Measurements from ENCODE around the gene PDE4B. TPM values are rescaled to one million over a fixed set of nuclear protein-coding genes. Genes with fewer than 3 reads are reported as not detected.

PDE4B gene
- polyA plus RNA-seq, 4 donors = 1.1 to 5.2 (median 3.7) TPM

DNA sequence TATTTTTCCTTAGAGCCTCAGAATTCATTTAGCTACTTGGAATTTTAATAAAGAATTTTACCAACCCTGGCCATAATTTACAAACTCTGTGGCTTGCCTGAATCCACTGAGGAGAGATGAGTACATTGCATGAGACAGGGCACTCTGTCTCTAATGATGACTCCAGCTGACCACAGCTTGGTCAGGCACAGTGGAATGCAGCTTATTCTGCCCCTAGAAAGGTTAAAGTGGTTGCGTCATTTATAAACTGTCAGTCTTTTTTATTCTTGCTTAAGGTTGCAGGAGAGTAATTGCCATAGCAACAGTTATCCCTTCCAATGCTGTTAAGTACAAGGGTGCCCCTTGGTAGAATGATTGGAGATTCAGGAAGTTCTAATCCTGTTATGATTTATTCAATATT is 28.3 kb downstream of the PDE4B start:
- Histone ChIP-seq H3K4me3 (ENCODE audit: low read depth in 1 of 3, low read length in 3 of 3) (no peak overlapping the region), H3K9me3 (ENCODE audit: control insufficient read depth in 2 of 2, insufficient read depth in 1 of 2, low read depth in 1 of 2, low read length in 1 of 2) (no peaks in the 10 kb centered on the region), H3K4me1 (ENCODE audit: control insufficient read depth in 3 of 3, insufficient read depth in 2 of 3, low read depth in 1 of 3, low read length in 2 of 3) (no peaks in the 10 kb centered on the region), H3K36me3 (ENCODE audit: control insufficient read depth in 3 of 3, insufficient read depth in 2 of 3, low read depth in 1 of 3, low read length in 3 of 3) (no peaks in the 10 kb centered on the region), H3K27ac (ENCODE audit: low read depth in 1 of 3, low read length in 2 of 3) (no peak overlapping the region), H3K27me3 (ENCODE audit: control insufficient read depth in 3 of 3, insufficient read depth in 3 of 3, low read length in 3 of 3) (no peaks in the 10 kb centered on the region)
- WGBS, 3 donors = 84 to 94% (median 94%) methylated on average over 1 of the region's 1 CpG
- FAIRE-seq = no peak
- no peak for DNase-seq

- H3K27ac ChIP-seq (ENCODE audit: low read depth in 1 of 3, low read length in 2 of 3) = no peak overlapping the region
Observed at GRCh38 chr1:65821386-65821785, 28.7 kb downstream of the PDE4B start.

DNA sequence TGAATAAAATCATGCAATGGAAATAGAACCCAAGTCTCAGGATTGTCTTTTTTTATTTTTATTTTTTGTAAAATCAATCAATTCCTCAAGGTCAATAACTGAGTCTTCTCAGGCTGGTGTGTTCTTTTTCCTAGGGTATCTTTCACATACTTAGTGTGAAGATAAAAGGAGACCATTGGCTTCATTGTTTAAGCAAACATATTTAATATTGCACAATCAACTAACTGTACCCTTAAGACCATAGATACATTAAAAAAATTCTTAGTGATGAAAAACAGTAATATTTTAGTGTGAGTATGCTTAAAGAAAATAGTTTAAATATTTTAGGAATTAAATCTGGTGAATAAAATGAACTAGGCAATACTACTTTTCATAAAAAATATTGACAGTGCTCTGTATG is 31.4 kb downstream of the PDE4B start:
- Histone ChIP-seq H3K27me3 (ENCODE audit: control insufficient read depth in 3 of 3, insufficient read depth in 3 of 3, low read length in 3 of 3) (no peaks in the 10 kb centered on the region), H3K36me3 (ENCODE audit: control insufficient read depth in 3 of 3, insufficient read depth in 2 of 3, low read depth in 1 of 3, low read length in 3 of 3) (no peaks in the 10 kb centered on the region), H3K4me1 (ENCODE audit: control insufficient read depth in 3 of 3, insufficient read depth in 2 of 3, low read depth in 1 of 3, low read length in 2 of 3) (no peaks in the 10 kb centered on the region), H3K27ac (ENCODE audit: low read depth in 1 of 3, low read length in 2 of 3) (no peak overlapping the region), H3K4me3 (ENCODE audit: low read depth in 1 of 3, low read length in 3 of 3) (no peak overlapping the region), H3K9me3 (ENCODE audit: control insufficient read depth in 2 of 2, insufficient read depth in 1 of 2, low read depth in 1 of 2, low read length in 1 of 2) (no peaks in the 10 kb centered on the region)
- no peak for DNase-seq
- FAIRE-seq = no peak

More at GRCh38 chr1:65821386-65821785, 28.7 kb downstream of the PDE4B start:
- no peaks in the 10 kb centered on the region for H3K36me3 ChIP-seq (ENCODE audit: control insufficient read depth in 3 of 3, insufficient read depth in 2 of 3, low read depth in 1 of 3, low read length in 3 of 3)
- no peak overlapping the region for H3K4me3 ChIP-seq (ENCODE audit: low read depth in 1 of 3, low read length in 3 of 3)
- H3K9me3 ChIP-seq (ENCODE audit: control insufficient read depth in 2 of 2, insufficient read depth in 1 of 2, low read depth in 1 of 2, low read length in 1 of 2) = no peaks in the 10 kb centered on the region
- no peak for FAIRE-seq
- no peaks in the 10 kb centered on the region for H3K27me3 ChIP-seq (ENCODE audit: control insufficient read depth in 3 of 3, insufficient read depth in 3 of 3, low read length in 3 of 3)
- no peaks in the 10 kb centered on the region for H3K4me1 ChIP-seq (ENCODE audit: control insufficient read depth in 3 of 3, insufficient read depth in 2 of 3, low read depth in 1 of 3, low read length in 2 of 3)
- no peak for DNase-seq

- H3K4me3 ChIP-seq (ENCODE audit: low read depth in 1 of 3, low read length in 3 of 3) = no peak overlapping the region
- no peaks in the 10 kb centered on the region for H3K27me3 ChIP-seq (ENCODE audit: control insufficient read depth in 3 of 3, insufficient read depth in 3 of 3, low read length in 3 of 3)
- no peaks in the 10 kb centered on the region for H3K9me3 ChIP-seq (ENCODE audit: control insufficient read depth in 2 of 2, insufficient read depth in 1 of 2, low read depth in 1 of 2, low read length in 1 of 2)
- DNase-seq (no peak), FAIRE-seq (no peak)
- no peaks in the 10 kb centered on the region for H3K4me1 ChIP-seq (ENCODE audit: control insufficient read depth in 3 of 3, insufficient read depth in 2 of 3, low read depth in 1 of 3, low read length in 2 of 3)
- no peak overlapping the region for H3K27ac ChIP-seq (ENCODE audit: low read depth in 1 of 3, low read length in 2 of 3)
- 76 to 88% (median 82%) methylated on average over 1 of the region's 1 CpG for WGBS, 3 donors
- H3K36me3 ChIP-seq (ENCODE audit: control insufficient read depth in 3 of 3, insufficient read depth in 2 of 3, low read depth in 1 of 3, low read length in 3 of 3) = no peaks in the 10 kb centered on the region
Observed at GRCh38 chr1:65825741-65826140, 33.0 kb downstream of the PDE4B start.

DNA sequence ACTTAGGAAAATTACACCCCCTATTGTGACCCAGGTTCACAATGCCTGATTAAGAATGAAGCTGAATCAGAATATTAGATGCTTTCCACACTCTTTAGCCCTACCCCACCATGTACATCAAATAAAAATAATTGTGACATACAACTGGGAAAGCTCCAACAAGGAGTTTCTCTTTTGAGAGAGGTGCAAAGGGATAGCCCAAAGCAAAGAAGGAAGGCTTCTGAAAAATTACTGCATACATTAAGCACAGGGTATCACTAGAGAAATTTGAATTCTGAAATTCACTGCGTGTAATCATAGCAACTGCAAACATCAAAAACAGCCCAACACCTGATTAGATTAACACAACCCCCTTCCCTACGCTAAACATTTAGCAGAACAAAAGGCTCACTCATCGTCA is 34.1 kb downstream of the PDE4B start:
- Histone ChIP-seq H3K36me3 (ENCODE audit: control insufficient read depth in 3 of 3, insufficient read depth in 2 of 3, low read depth in 1 of 3, low read length in 3 of 3) (no peaks in the 10 kb centered on the region), H3K27ac (ENCODE audit: low read depth in 1 of 3, low read length in 2 of 3) (no peak overlapping the region), H3K27me3 (ENCODE audit: control insufficient read depth in 3 of 3, insufficient read depth in 3 of 3, low read length in 3 of 3) (no peaks in the 10 kb centered on the region), H3K9me3 (ENCODE audit: control insufficient read depth in 2 of 2, insufficient read depth in 1 of 2, low read depth in 1 of 2, low read length in 1 of 2) (no peaks in the 10 kb centered on the region), H3K4me1 (ENCODE audit: control insufficient read depth in 3 of 3, insufficient read depth in 2 of 3, low read depth in 1 of 3, low read length in 2 of 3) (no peaks in the 10 kb centered on the region), H3K4me3 (ENCODE audit: low read depth in 1 of 3, low read length in 3 of 3) (no peak overlapping the region)
- DNase-seq (no peak), FAIRE-seq (no peak)
- 34 to 71% (median 51%) methylated on average over 3 of the region's 3 CpGs for WGBS, 3 donors

DNA sequence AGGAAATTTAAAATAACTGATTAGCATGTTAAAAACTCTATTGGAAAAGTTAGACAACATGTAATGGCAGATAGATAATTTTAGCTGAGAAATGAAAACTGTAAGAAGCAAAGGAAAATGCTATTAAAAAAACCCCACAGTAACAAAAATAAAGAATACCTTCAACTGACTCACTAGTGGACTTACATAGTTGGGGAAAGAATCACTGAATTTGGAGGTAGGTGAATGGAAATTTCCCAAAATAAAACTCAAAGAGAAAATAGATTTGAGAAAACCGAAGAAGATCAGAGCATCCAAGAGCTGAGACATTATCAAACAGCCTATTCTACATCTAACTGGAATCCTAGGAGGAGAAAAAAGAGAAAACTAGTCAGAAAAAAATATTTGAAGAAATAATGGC is 34.7 kb downstream of the PDE4B start:
- FAIRE-seq (no peak), DNase-seq (no peak)
- no peaks in the 10 kb centered on the region for H3K9me3 ChIP-seq (ENCODE audit: control insufficient read depth in 2 of 2, insufficient read depth in 1 of 2, low read depth in 1 of 2, low read length in 1 of 2)
- H3K27ac ChIP-seq (ENCODE audit: low read depth in 1 of 3, low read length in 2 of 3) = no peak overlapping the region
- H3K36me3 ChIP-seq (ENCODE audit: control insufficient read depth in 3 of 3, insufficient read depth in 2 of 3, low read depth in 1 of 3, low read length in 3 of 3) = no peaks in the 10 kb centered on the region
- H3K4me1 ChIP-seq (ENCODE audit: control insufficient read depth in 3 of 3, insufficient read depth in 2 of 3, low read depth in 1 of 3, low read length in 2 of 3) = no peaks in the 10 kb centered on the region
- WGBS, 3 donors = 82 to 94% (median 86%) methylated on average over 1 of the region's 1 CpG
- no peaks in the 10 kb centered on the region for H3K27me3 ChIP-seq (ENCODE audit: control insufficient read depth in 3 of 3, insufficient read depth in 3 of 3, low read length in 3 of 3)
- no peak overlapping the region for H3K4me3 ChIP-seq (ENCODE audit: low read depth in 1 of 3, low read length in 3 of 3)

GRCh38 chr1:65830306-65830705 is 37.6 kb downstream of the PDE4B start:
- Histone ChIP-seq H3K4me1 (ENCODE audit: control insufficient read depth in 3 of 3, insufficient read depth in 2 of 3, low read depth in 1 of 3, low read length in 2 of 3) (no peaks in the 10 kb centered on the region), H3K4me3 (ENCODE audit: low read depth in 1 of 3, low read length in 3 of 3) (no peak overlapping the region), H3K27me3 (ENCODE audit: control insufficient read depth in 3 of 3, insufficient read depth in 3 of 3, low read length in 3 of 3) (no peaks in the 10 kb centered on the region), H3K27ac (ENCODE audit: low read depth in 1 of 3, low read length in 2 of 3) (no peak overlapping the region), H3K9me3 (ENCODE audit: control insufficient read depth in 2 of 2, insufficient read depth in 1 of 2, low read depth in 1 of 2, low read length in 1 of 2) (no peaks in the 10 kb centered on the region), H3K36me3 (ENCODE audit: control insufficient read depth in 3 of 3, insufficient read depth in 2 of 3, low read depth in 1 of 3, low read length in 3 of 3) (no peaks in the 10 kb centered on the region)
- FAIRE-seq = no peak
- DNase-seq = peak in 1 of 2 donors; percentile 8
- WGBS, 3 donors = 21 to 52% (median 42%) methylated on average over 1 of the region's 1 CpG

- no peaks in the 10 kb centered on the region for H3K4me1 ChIP-seq (ENCODE audit: control insufficient read depth in 3 of 3, insufficient read depth in 2 of 3, low read depth in 1 of 3, low read length in 2 of 3)
- FAIRE-seq (no peak), DNase-seq (no peak)
- H3K4me3 ChIP-seq (ENCODE audit: low read depth in 1 of 3, low read length in 3 of 3) = no peak overlapping the region
- WGBS, 3 donors = 53 to 70% (median 56%) methylated on average over 3 of the region's 3 CpGs
- H3K27ac ChIP-seq (ENCODE audit: low read depth in 1 of 3, low read length in 2 of 3) = no peak overlapping the region
- no peaks in the 10 kb centered on the region for H3K27me3 ChIP-seq (ENCODE audit: control insufficient read depth in 3 of 3, insufficient read depth in 3 of 3, low read length in 3 of 3)
- H3K36me3 ChIP-seq (ENCODE audit: control insufficient read depth in 3 of 3, insufficient read depth in 2 of 3, low read depth in 1 of 3, low read length in 3 of 3) = no peaks in the 10 kb centered on the region
- H3K9me3 ChIP-seq (ENCODE audit: control insufficient read depth in 2 of 2, insufficient read depth in 1 of 2, low read depth in 1 of 2, low read length in 1 of 2) = no peaks in the 10 kb centered on the region
Observed at GRCh38 chr1:65832296-65832695, 39.6 kb downstream of the PDE4B start.

- no peaks in the 10 kb centered on the region for H3K9me3 ChIP-seq (ENCODE audit: control insufficient read depth in 2 of 2, insufficient read depth in 1 of 2, low read depth in 1 of 2, low read length in 1 of 2)
- no peak for FAIRE-seq
- DNase-seq = no peak
- H3K27me3 ChIP-seq (ENCODE audit: control insufficient read depth in 3 of 3, insufficient read depth in 3 of 3, low read length in 3 of 3) = no peaks in the 10 kb centered on the region
- H3K27ac ChIP-seq (ENCODE audit: low read depth in 1 of 3, low read length in 2 of 3) = no peak overlapping the region
- no peak overlapping the region for H3K4me3 ChIP-seq (ENCODE audit: low read depth in 1 of 3, low read length in 3 of 3)
- no peaks in the 10 kb centered on the region for H3K36me3 ChIP-seq (ENCODE audit: control insufficient read depth in 3 of 3, insufficient read depth in 2 of 3, low read depth in 1 of 3, low read length in 3 of 3)
- no peaks in the 10 kb centered on the region for H3K4me1 ChIP-seq (ENCODE audit: control insufficient read depth in 3 of 3, insufficient read depth in 2 of 3, low read depth in 1 of 3, low read length in 2 of 3)
- WGBS, 3 donors = 65 to 79% (median 67%) methylated on average over 3 of the region's 3 CpGs
Observed at GRCh38 chr1:65836686-65837085, 44.0 kb downstream of the PDE4B start.
